Suprapubic skin (tissue), 4 donors: ENCODE results near the gene LRIG1. TPM values are rescaled to one million over a fixed set of nuclear protein-coding genes. Genes with fewer than 3 reads are reported as not detected.

Experiments used
- DNase-seq, 2 donors: peaks; one replicate each; pipeline ENCODE4 v3.0.0-alpha.2; 2019; ENCODE audit warnings: low spot score in 2 of 2
- H3K27ac ChIP-seq: fragments of 200-600 bp; sonication (generic); one replicate; pipeline ENCODE4 v1.5.1; 2019
- H3K27me3 ChIP-seq: fragments of 200-600 bp; sonication (generic); one replicate; pipeline ENCODE4 v1.5.1; 2019
- H3K36me3 ChIP-seq: fragments of 200-600 bp; sonication (generic); one replicate; pipeline ENCODE4 v1.5.1; 2019
- H3K4me1 ChIP-seq: fragments of 200-600 bp; sonication (generic); one replicate; pipeline ENCODE4 v1.5.1; 2019
- H3K4me3 ChIP-seq: fragments of 200-600 bp; sonication (generic); one replicate; pipeline ENCODE4 v1.5.1; 2019; ENCODE audit warnings: mild to moderate bottlenecking
- H3K9me3 ChIP-seq: fragments of 200-600 bp; sonication (generic); one replicate; pipeline ENCODE4 v1.5.1; 2019
- CTCF ChIP-seq, 2 donors: fragments of 200-600 bp in 1 of 2; fragments of 450-650 bp in 1 of 2; sonication (generic) in 1 of 2; IDR thresholded peaks; one replicate each; pipeline ENCODE4 v1.5.1; 2016 to 2019; ENCODE audit warnings: antibody characterized with exemption in 2 of 2, mild to moderate bottlenecking in 1 of 2, moderate library complexity in 1 of 2
- EP300 ChIP-seq: sonication (generic); formaldehyde crosslinking; IDR thresholded peaks from one replicate; pipeline ENCODE4 v1.6.1; 2017; ENCODE audit warnings: antibody characterized with exemption
- POLR2A ChIP-seq, 2 donors: fragments of 450-650 bp; IDR thresholded peaks; one replicate each; pipeline ENCODE4 v1.6.1; 2017; ENCODE audit warnings: antibody characterized with exemption in 2 of 2, mild to moderate bottlenecking in 2 of 2, moderate library complexity in 2 of 2
- POLR2AphosphoS5 ChIP-seq, 3 donors: sonication (generic); formaldehyde crosslinking; IDR thresholded peaks; one replicate each; pipeline ENCODE4 v1.6.1; 2017; ENCODE audit warnings: antibody characterized with exemption in 3 of 3
- WGBS: methylation state at CpG from one replicate; pipeline ENCODE4 v1.1.5; 2018; 5-methylcytosine and 5-hydroxymethylcytosine counted together
- total RNA-seq, 4 donors: library from RNA; depleted of rRNA; stranded (reverse); fragments of >200 nt; gene quantifications; one replicate each; pipeline ENCODE4 v1.1.0, GENCODE V29; 2016

Gene LRIG1
- total RNA-seq, 4 donors from 2014 or later: 69.1 to 88.0 (median 78.9) TPM

GRCh38 chr3:66435989-66436388 lies 64.8 kb downstream of the LRIG1 start:
- H3K27me3 ChIP-seq: no peaks in the 10 kb centered on the region
- H3K36me3 ChIP-seq: no peaks in the 10 kb centered on the region
- no peak overlapping the region for H3K27ac ChIP-seq
- H3K9me3 ChIP-seq: no peaks in the 10 kb centered on the region
- peaks cover 54% of the 10 kb centered on the region for H3K4me1 ChIP-seq
- DNase-seq: no peak
- TF ChIP-seq POLR2AphosphoS5 (IDR thresholded peaks at IDR 0.05): no peak
- no peak for TF ChIP-seq EP300
- no peak for TF ChIP-seq POLR2A (IDR thresholded peaks at IDR 0.05)
- no peak for TF ChIP-seq CTCF (IDR thresholded peaks at IDR 0.05)
- no peak overlapping the region for H3K4me3 ChIP-seq
- 55% methylated on average over 6 of the region's 6 CpGs for WGBS

- Histone ChIP-seq H3K27me3 (no peaks in the 10 kb centered on the region), H3K27ac (no peak overlapping the region), H3K36me3 (no peaks in the 10 kb centered on the region), H3K4me1 (peaks cover 48% of the 10 kb centered on the region), H3K4me3 (no peak overlapping the region), H3K9me3 (no peaks in the 10 kb centered on the region)
- TF ChIP-seq CTCF (IDR thresholded peaks at IDR 0.05) (no peak), EP300 (no peak), POLR2AphosphoS5 (IDR thresholded peaks at IDR 0.05) (no peak), POLR2A (IDR thresholded peaks at IDR 0.05) (no peak)
- no peak for DNase-seq
- 77% methylated on average over 7 of the region's 7 CpGs for WGBS
Observed at GRCh38 chr3:66434726-66435125, 66.1 kb downstream of the LRIG1 start.

GRCh38 chr3:66433522-66433782 lies 67.4 kb downstream of the LRIG1 start:
- no peaks in the 10 kb centered on the region for H3K9me3 ChIP-seq
- 55% methylated on average over 4 of the region's 4 CpGs for WGBS
- no peaks in the 10 kb centered on the region for H3K27me3 ChIP-seq
- TF ChIP-seq EP300: no peak
- TF ChIP-seq POLR2A (IDR thresholded peaks at IDR 0.05): no peak
- TF ChIP-seq CTCF (IDR thresholded peaks at IDR 0.05): no peak
- no peak for TF ChIP-seq POLR2AphosphoS5 (IDR thresholded peaks at IDR 0.05)
- H3K4me1 ChIP-seq: peaks cover 56% of the 10 kb centered on the region
- H3K36me3 ChIP-seq: no peaks in the 10 kb centered on the region
- H3K27ac ChIP-seq: no peak overlapping the region
- H3K4me3 ChIP-seq: no peak overlapping the region
- no peak for DNase-seq

GRCh38 chr3:66432767-66433521 lies 67.9 kb downstream of the LRIG1 start:
- Histone ChIP-seq H3K27me3 (no peaks in the 10 kb centered on the region), H3K36me3 (no peaks in the 10 kb centered on the region), H3K27ac (no peak overlapping the region), H3K9me3 (no peaks in the 10 kb centered on the region), H3K4me1 (peaks cover 61% of the 10 kb centered on the region), H3K4me3 (no peak overlapping the region)
- DNase-seq: no peak
- 82% methylated on average over 2 of the region's 9 CpGs for WGBS
- TF ChIP-seq CTCF (IDR thresholded peaks at IDR 0.05): no peak
- no peak for TF ChIP-seq EP300
- TF ChIP-seq POLR2AphosphoS5 (IDR thresholded peaks at IDR 0.05): no peak
- no peak for TF ChIP-seq POLR2A (IDR thresholded peaks at IDR 0.05)

GRCh38 chr3:66432041-66432766 lies 68.6 kb downstream of the LRIG1 start:
- no peak for DNase-seq
- H3K27me3 ChIP-seq: no peaks in the 10 kb centered on the region
- H3K27ac ChIP-seq: no peak overlapping the region
- peaks cover 61% of the 10 kb centered on the region for H3K4me1 ChIP-seq
- TF ChIP-seq POLR2AphosphoS5 (IDR thresholded peaks at IDR 0.05): no peak
- no peak for TF ChIP-seq CTCF (IDR thresholded peaks at IDR 0.05)
- TF ChIP-seq EP300: no peak
- H3K9me3 ChIP-seq: no peaks in the 10 kb centered on the region
- H3K36me3 ChIP-seq: no peaks in the 10 kb centered on the region
- H3K4me3 ChIP-seq: no peak overlapping the region
- WGBS: 86% methylated on average over 10 of the region's 11 CpGs
